Liver (tissue), 9 donors: ENCODE data around the gene BST1. TPM values are rescaled to one million over a fixed set of nuclear protein-coding genes. Genes with fewer than 3 reads are reported as not detected.

ENCODE experiments used
- DNase-seq: peaks from one replicate; pipeline ENCODE4 v3.0.0-alpha.2; 2017; ENCODE audit warnings: low spot score
- H3K27ac ChIP-seq, 2 donors: one replicate each; pipeline ENCODE4 v1.7.0; 2013; ENCODE audit warnings: inconsistent platforms in 2 of 2, low read length in 2 of 2, control low read depth in 1 of 2, low read depth in 1 of 2, mild to moderate bottlenecking in 1 of 2
- H3K27me3 ChIP-seq, 4 donors: one replicate each; pipeline versions ENCODE4 v1.6.1 to v1.7.0; 2013; ENCODE audit warnings: low read length in 3 of 4, inconsistent platforms in 1 of 4, mild to moderate bottlenecking in 1 of 4, moderate library complexity in 1 of 4; ENCODE audit not compliant: control insufficient read depth in 4 of 4, insufficient read depth in 4 of 4
- H3K36me3 ChIP-seq, 4 donors: one replicate each; pipeline versions ENCODE4 v1.6.1 to v1.7.0; 2013; ENCODE audit warnings: low read length in 3 of 4, mild to moderate bottlenecking in 3 of 4, low read depth in 1 of 4, moderate library complexity in 1 of 4; ENCODE audit not compliant: control insufficient read depth in 4 of 4, insufficient read depth in 3 of 4
- H3K4me1 ChIP-seq, 4 donors: one replicate each; pipeline versions ENCODE4 v1.6.1 to v1.7.0; 2013; ENCODE audit warnings: low read length in 3 of 4, mild to moderate bottlenecking in 3 of 4, moderate library complexity in 1 of 4; ENCODE audit not compliant: control insufficient read depth in 4 of 4, insufficient read depth in 4 of 4
- H3K4me3 ChIP-seq, 3 donors: one replicate each; pipeline versions ENCODE4 v1.6.1 to v1.7.0; 2013; ENCODE audit warnings: low read length in 3 of 3, control low read depth in 1 of 3, low read depth in 1 of 3, mild to moderate bottlenecking in 1 of 3
- H3K9ac ChIP-seq, 2 donors: one replicate each; pipeline ENCODE4 v1.7.0; 2013; ENCODE audit warnings: low read length in 2 of 2, mild to moderate bottlenecking in 2 of 2, moderate library complexity in 2 of 2, control low read depth in 1 of 2, low read depth in 1 of 2
- H3K9me3 ChIP-seq, 4 donors: one replicate each; pipeline versions ENCODE4 v1.6.1 to v1.7.0; 2013; ENCODE audit warnings: low read length in 3 of 4; ENCODE audit not compliant: control insufficient read depth in 4 of 4
- ATF3 ChIP-seq: IDR thresholded peaks from 2 replicates; pipeline ENCODE4 v1.6.1; 2016; ENCODE audit warnings: antibody characterized with exemption
- CTCF ChIP-seq: fragments of 150-350 bp; IDR thresholded peaks from 2 replicates; pipeline ENCODE4 v1.5.1; 2017; ENCODE audit warnings: improper control_type of control experiment, low read depth, low read length; ENCODE audit not compliant: missing input control
- EGR1 ChIP-seq, 2 donors: IDR thresholded peaks; 2 replicates each; pipeline ENCODE4 v1.6.1; 2016 to 2018; ENCODE audit warnings: antibody characterized with exemption in 2 of 2, low read depth in 2 of 2
- FOXA1 ChIP-seq: IDR thresholded peaks from 2 replicates; pipeline ENCODE4 v1.6.1; 2016; ENCODE audit warnings: antibody characterized with exemption
- FOXA2 ChIP-seq: IDR thresholded peaks from 2 replicates; pipeline ENCODE4 v1.6.1; 2016; ENCODE audit warnings: antibody characterized with exemption
- GABPA ChIP-seq, 2 donors: IDR thresholded peaks in 1 of 2; conservative IDR thresholded peaks in 1 of 2; 2 replicates each; pipeline ENCODE4 v1.6.1; 2016; ENCODE audit warnings: antibody characterized with exemption in 2 of 2, mild to moderate bottlenecking in 1 of 2, moderate library complexity in 1 of 2
- HNF4A ChIP-seq, 2 donors: conservative IDR thresholded peaks; 2 replicates each; pipeline ENCODE4 v1.6.1; 2016; ENCODE audit warnings: antibody characterized with exemption in 2 of 2, mild to moderate bottlenecking in 2 of 2
- HNF4G ChIP-seq: IDR thresholded peaks from 2 replicates; pipeline ENCODE4 v1.6.1; 2016; ENCODE audit warnings: antibody characterized with exemption
- JUND ChIP-seq, 2 donors: IDR thresholded peaks; 2 replicates each; pipeline ENCODE4 v1.6.1; 2016; ENCODE audit warnings: antibody characterized with exemption in 2 of 2
- MAX ChIP-seq: IDR thresholded peaks from 2 replicates; pipeline ENCODE4 v1.6.1; 2016; ENCODE audit warnings: antibody characterized with exemption
- NR2F2 ChIP-seq: IDR thresholded peaks from 2 replicates; pipeline ENCODE4 v1.6.1; 2016; ENCODE audit warnings: antibody characterized with exemption
- RAD21 ChIP-seq, 2 donors: IDR thresholded peaks; 2 replicates each; pipeline ENCODE4 v1.6.1; 2016; ENCODE audit warnings: antibody characterized with exemption in 2 of 2, mild to moderate bottlenecking in 2 of 2
- REST ChIP-seq: IDR thresholded peaks from 2 replicates; pipeline ENCODE4 v1.6.1; 2016; ENCODE audit warnings: antibody characterized with exemption, mild to moderate bottlenecking
- SP1 ChIP-seq: IDR thresholded peaks from 2 replicates; pipeline ENCODE4 v1.6.1; 2018; ENCODE audit warnings: antibody characterized with exemption, mild to moderate bottlenecking
- TAF1 ChIP-seq: conservative IDR thresholded peaks from 2 replicates; pipeline ENCODE4 v1.6.1; 2016; ENCODE audit warnings: antibody characterized with exemption, mild to moderate bottlenecking
- YY1 ChIP-seq: IDR thresholded peaks from 2 replicates; pipeline ENCODE4 v1.6.1; 2016; ENCODE audit warnings: antibody characterized with exemption, mild to moderate bottlenecking
- WGBS: extraction: QIAGEN DNeasy Blood & Tissue Kit; methylation state at CpG from one replicate; pipeline ENCODE4 v1.1.7; 2013; 5-methylcytosine and 5-hydroxymethylcytosine counted together
- polyA plus RNA-seq, 2 donors: library from polyadenylated mRNA; stranded (reverse) in 1 of 2; unstranded in 1 of 2; fragments of 200-250 nt in 1 of 2; fragments of >200 nt in 1 of 2; fragmentation: Nextera tagmentation in 1 of 2; extraction: Ambion mirVana in 1 of 2; gene quantifications; one replicate each; pipeline versions ENCODE4 v1.2.1 to v1.2.3, GENCODE V29; 2013 to 2015
- total RNA-seq, 2 donors: library from RNA; depleted of rRNA; stranded (reverse); fragments of >200 nt; gene quantifications; one replicate each; pipeline ENCODE4 v1.2.3, GENCODE V29; 2014
- donor health status: healthy.
- donor health status: healthy.
- donor health status: healthy.
- donor health status: healthy.
- donor health status: healthy.

The BST1 gene
- total and polyA plus RNA-seq, 4 donors, result 3.7 to 13.2 (median 9.9) TPM

- peak overlapping the region in 1 of 3 donors; percentile 44 for H3K4me3 ChIP-seq
- H3K27me3 ChIP-seq, result no peaks in the 10 kb centered on the region
- DNase-seq, result no peak
- peaks cover 4 to 17% (median 8%) of the 10 kb centered on the region in 4 donors for H3K4me1 ChIP-seq
- WGBS, result 88% methylated on average over 11 of the region's 11 CpGs
- H3K27ac ChIP-seq, result no peak overlapping the region
- no peaks in the 10 kb centered on the region for H3K9me3 ChIP-seq
- no peaks in the 10 kb centered on the region for H3K36me3 ChIP-seq
- TF ChIP-seq ATF3, result no peak
- TF ChIP-seq MAX, result no peak
- no peak for TF ChIP-seq GABPA (IDR thresholded peaks at IDR 0.05 in 1 of 2, conservative IDR thresholded peaks at IDR 0.05 in 1 of 2)
- TF ChIP-seq HNF4G, result no peak
- no peak for TF ChIP-seq EGR1 (IDR thresholded peaks at IDR 0.05; ENCODE audit: low read depth in 2 of 2)
- no peak for TF ChIP-seq SP1
- TF ChIP-seq YY1, result no peak
- no peak for TF ChIP-seq HNF4A (conservative IDR thresholded peaks at IDR 0.05)
- TF ChIP-seq RAD21 (IDR thresholded peaks at IDR 0.05), result no peak
- no peak for TF ChIP-seq FOXA2
- no peak for TF ChIP-seq JUND (IDR thresholded peaks at IDR 0.05)
- H3K9ac ChIP-seq, result no peak overlapping the region
These were observed 574 bp downstream of the BST1 start for GRCh38 chr4:15703439-15703838.

- Histone ChIP-seq H3K27me3 (no peaks in the 10 kb centered on the region), H3K9ac (no peak overlapping the region), H3K4me1 (peaks cover 4 to 17% (median 8%) of the 10 kb centered on the region in 4 donors), H3K4me3 (no peak overlapping the region), H3K27ac (no peak overlapping the region), H3K36me3 (no peaks in the 10 kb centered on the region), H3K9me3 (no peaks in the 10 kb centered on the region)
- TF ChIP-seq NR2F2 (no peak), FOXA2 (no peak), EGR1 (IDR thresholded peaks at IDR 0.05; ENCODE audit: low read depth in 2 of 2) (no peak), HNF4A (conservative IDR thresholded peaks at IDR 0.05) (no peak), ATF3 (no peak), GABPA (IDR thresholded peaks at IDR 0.05 in 1 of 2, conservative IDR thresholded peaks at IDR 0.05 in 1 of 2) (no peak), CTCF (no peak), REST (no peak), SP1 (no peak), FOXA1 (no peak), TAF1 (no peak), YY1 (no peak), JUND (IDR thresholded peaks at IDR 0.05) (no peak), MAX (no peak), HNF4G (no peak), RAD21 (IDR thresholded peaks at IDR 0.05) (no peak)
- no peak for DNase-seq
These were observed 1.3 kb downstream of the BST1 start for GRCh38 chr4:15704129-15704528.
